HepG2 (cell line): ENCODE data around the gene CNTD1. TPM values are rescaled to one million over a fixed set of nuclear protein-coding genes. Genes with fewer than 3 reads are reported as not detected.

Source experiments
- ARNT2 ChIP-seq: sonication (generic); formaldehyde crosslinking; IDR thresholded peaks from 2 replicates; pipeline ENCODE4 v1.8.0; 2022; ENCODE audit warnings: mild to moderate bottlenecking, low read depth, missing genetic modification reagents, moderate library complexity
- BHLHE40 ChIP-seq: IDR thresholded peaks from 2 replicates; pipeline ENCODE4 v1.6.1; 2011; ENCODE audit warnings: low read length, improper control_type of control experiment
- GTF3A ChIP-seq: sonication (generic); formaldehyde crosslinking; conservative IDR thresholded peaks from 2 replicates; pipeline ENCODE4 v1.4.0; 2020; ENCODE audit warnings: mild to moderate bottlenecking, missing genetic modification reagents
- KDM1A ChIP-seq: IDR thresholded peaks from 2 replicates; pipeline ENCODE4 v1.6.1; 2016; ENCODE audit warnings: missing compliant biosample characterization
- KDM5A ChIP-seq: fragments of 200-600 bp; sonication (generic); IDR thresholded peaks from 2 replicates; pipeline ENCODE4 v1.7.0; 2018; ENCODE audit warnings: antibody characterized with exemption, mild to moderate bottlenecking, low read length, borderline replicate concordance
- PRMT3 ChIP-seq: sonication (generic); formaldehyde crosslinking; IDR thresholded peaks from 2 replicates; pipeline ENCODE4 v1.8.1; 2022; ENCODE audit warnings: low read depth, mild to moderate bottlenecking, moderate library complexity, missing genetic modification reagents, borderline replicate concordance
- TCF12 ChIP-seq, 2 experiments: fragments of 450-650 bp in 1 of 2; sonication (generic) in 1 of 2; formaldehyde crosslinking in 1 of 2; IDR thresholded peaks; 2 replicates each; pipeline versions ENCODE4 v1.6.1 to v1.8.0; 2017 to 2022; ENCODE audit warnings: antibody characterized with exemption in 1 of 2, mild to moderate bottlenecking in 1 of 2, missing genetic modification reagents in 1 of 2, moderate library complexity in 1 of 2
- ZFP62 ChIP-seq: sonication (generic); formaldehyde crosslinking; IDR thresholded peaks from 2 replicates; pipeline ENCODE4 v1.4.0; 2020; ENCODE audit warnings: missing genetic modification reagents
- ZFP90 ChIP-seq: sonication (generic); formaldehyde crosslinking; IDR thresholded peaks from 2 replicates; pipeline ENCODE4 v1.8.0; 2022; ENCODE audit warnings: missing genetic modification reagents, mild to moderate bottlenecking, inconsistent platforms, borderline replicate concordance
- ZNF264 ChIP-seq: sonication (generic); formaldehyde crosslinking; IDR thresholded peaks from 2 replicates; pipeline ENCODE4 v1.4.0; 2020; ENCODE audit warnings: missing genetic modification reagents
- ZNF33A ChIP-seq: sonication (generic); formaldehyde crosslinking; IDR thresholded peaks from 2 replicates; pipeline ENCODE4 v1.5.1; 2020; ENCODE audit warnings: missing genetic modification reagents, mild to moderate bottlenecking, moderate library complexity, borderline replicate concordance
- ZNF569 ChIP-seq: sonication (generic); formaldehyde crosslinking; IDR thresholded peaks from 2 replicates; pipeline ENCODE4 v1.5.0; 2020; ENCODE audit warnings: mild to moderate bottlenecking, missing genetic modification reagents, moderate library complexity, borderline replicate concordance
- polyA plus RNA-seq, 8 experiments: library from polyadenylated mRNA; depleted of rRNA in 3 of 8; stranded (reverse) in 7 of 8; unstranded in 1 of 8; fragments of >200 nt; fragmentation: Illumina TruSeq in 4 of 8; extraction: Trizol in 4 of 8; gene quantifications; 2 replicates each; pipeline versions ENCODE4 v1.2.1 to v1.2.3, GENCODE V29; 2011 to 2016; ENCODE audit warnings: low read depth in 4 of 8, missing spikeins in 1 of 8, mixed read lengths in 1 of 8; ENCODE audit not compliant: insufficient read depth in 1 of 8
- total RNA-seq, 5 experiments: library from RNA; depleted of rRNA; stranded (reverse); fragments of >200 nt; fragmentation: Illumina TruSeq; extraction: Trizol; gene quantifications; 2 replicates each; pipeline ENCODE4 v1.2.3, GENCODE V29; 2016; ENCODE audit warnings: low read depth in 1 of 5
- TF ChIP-seq, protein P1 (sequence below): IDR thresholded peaks from 2 replicates; pipeline ENCODE4 v1.6.1; 2012; ENCODE audit warnings: inconsistent platforms
- TF ChIP-seq, protein P2 (sequence below): sonication (generic); formaldehyde crosslinking; IDR thresholded peaks from 2 replicates; pipeline ENCODE4 v1.8.1; 2022; ENCODE audit warnings: low read depth, mild to moderate bottlenecking, missing genetic modification reagents
- TF ChIP-seq, protein P3 (sequence below): sonication (generic); formaldehyde crosslinking; IDR thresholded peaks from 2 replicates; pipeline ENCODE4 v1.4.0; 2020; ENCODE audit warnings: missing genetic modification reagents
- TF ChIP-seq, protein P4 (sequence below): sonication (generic); formaldehyde crosslinking; IDR thresholded peaks from 2 replicates; pipeline ENCODE4 v1.5.0; 2020; ENCODE audit warnings: mild to moderate bottlenecking, missing genetic modification reagents
- TF ChIP-seq, protein P5 (sequence below): IDR thresholded peaks from 2 replicates; pipeline ENCODE4 v1.6.1; 2016; ENCODE audit warnings: low read depth, control low read depth

The CNTD1 gene
- total and polyA plus RNA-seq, 2 of the 13 experiments (the other 11 are each of a cell fraction or from before 2014, with no cell fraction given) = 0.11 to 0.15 TPM

DNA sequence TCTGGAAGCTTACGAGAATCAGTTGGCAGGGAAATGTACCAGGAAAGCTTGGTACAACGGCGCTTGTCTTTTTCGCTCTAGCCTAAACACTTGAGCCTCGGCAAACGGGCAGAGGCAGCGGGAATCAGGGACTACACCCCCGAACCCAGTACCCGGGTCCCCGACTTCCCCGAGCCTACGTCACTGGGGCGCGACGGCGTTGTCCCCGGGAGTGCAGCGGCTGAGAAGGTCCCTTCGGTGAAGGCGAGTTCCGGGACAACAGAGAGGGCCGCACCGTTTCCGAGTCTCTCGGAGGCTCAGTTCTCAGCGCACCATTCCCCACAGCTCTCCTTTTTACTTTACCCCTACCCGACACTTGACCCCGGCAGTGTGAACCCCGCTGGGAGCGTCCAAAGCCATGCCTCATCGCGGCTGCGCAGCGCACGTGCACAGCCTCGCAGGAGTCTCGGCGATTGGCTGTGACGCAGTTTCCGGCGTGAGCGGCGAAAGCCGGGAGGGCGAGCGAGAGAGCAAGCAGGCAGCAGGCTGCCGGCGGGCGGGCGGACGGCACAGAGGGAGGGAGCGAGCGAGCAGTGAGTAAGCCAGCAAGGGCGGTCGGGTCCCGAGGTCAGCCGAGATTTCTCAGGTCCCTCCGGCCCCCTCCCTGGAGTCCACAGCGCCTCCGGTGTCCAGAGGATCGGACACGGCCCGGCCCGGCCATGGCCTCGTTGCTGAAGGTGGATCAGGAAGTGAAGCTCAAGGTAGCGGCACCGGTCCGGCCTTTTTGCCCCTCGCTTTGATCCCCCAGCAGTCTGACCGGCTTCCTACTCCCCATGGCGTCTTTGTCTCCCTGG is 34.5 kb downstream of the CNTD1 start, which contains the start of gene PSME3 (continued):
- no peak for TF ChIP-seq ZNF569
- TF ChIP-seq, protein P1, sequence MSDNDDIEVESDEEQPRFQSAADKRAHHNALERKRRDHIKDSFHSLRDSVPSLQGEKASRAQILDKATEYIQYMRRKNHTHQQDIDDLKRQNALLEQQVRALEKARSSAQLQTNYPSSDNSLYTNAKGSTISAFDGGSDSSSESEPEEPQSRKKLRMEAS = peak; percentile 100
- TF ChIP-seq ZFP90 (CRISPR knock-in tag) = peak; percentile 90
- TF ChIP-seq, protein P2, sequence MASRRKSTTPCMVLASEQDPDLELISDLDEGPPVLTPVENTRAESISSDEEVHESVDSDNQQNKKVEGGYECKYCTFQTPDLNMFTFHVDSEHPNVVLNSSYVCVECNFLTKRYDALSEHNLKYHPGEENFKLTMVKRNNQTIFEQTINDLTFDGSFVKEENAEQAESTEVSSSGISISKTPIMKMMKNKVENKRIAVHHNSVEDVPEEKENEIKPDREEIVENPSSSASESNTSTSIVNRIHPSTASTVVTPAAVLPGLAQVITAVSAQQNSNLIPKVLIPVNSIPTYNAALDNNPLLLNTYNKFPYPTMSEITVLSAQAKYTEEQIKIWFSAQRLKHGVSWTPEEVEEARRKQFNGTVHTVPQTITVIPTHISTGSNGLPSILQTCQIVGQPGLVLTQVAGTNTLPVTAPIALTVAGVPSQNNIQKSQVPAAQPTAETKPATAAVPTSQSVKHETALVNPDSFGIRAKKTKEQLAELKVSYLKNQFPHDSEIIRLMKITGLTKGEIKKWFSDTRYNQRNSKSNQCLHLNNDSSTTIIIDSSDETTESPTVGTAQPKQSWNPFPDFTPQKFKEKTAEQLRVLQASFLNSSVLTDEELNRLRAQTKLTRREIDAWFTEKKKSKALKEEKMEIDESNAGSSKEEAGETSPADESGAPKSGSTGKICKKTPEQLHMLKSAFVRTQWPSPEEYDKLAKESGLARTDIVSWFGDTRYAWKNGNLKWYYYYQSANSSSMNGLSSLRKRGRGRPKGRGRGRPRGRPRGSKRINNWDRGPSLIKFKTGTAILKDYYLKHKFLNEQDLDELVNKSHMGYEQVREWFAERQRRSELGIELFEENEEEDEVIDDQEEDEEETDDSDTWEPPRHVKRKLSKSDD (CRISPR knock-in tag) = peak; percentile 72; the same call in 1 of the 2 replicates
- no peak for TF ChIP-seq TCF12 (IDR thresholded peaks at IDR 0.05)
- TF ChIP-seq TCF12 (CRISPR knock-in tag; IDR thresholded peaks at IDR 0.05) = no peak
- peak; percentile 100 for TF ChIP-seq KDM5A
- no peak for TF ChIP-seq KDM1A (CRISPR knock-in tag)
- peak; percentile 92 for TF ChIP-seq GTF3A (CRISPR knock-in tag)
- TF ChIP-seq, protein P3, sequence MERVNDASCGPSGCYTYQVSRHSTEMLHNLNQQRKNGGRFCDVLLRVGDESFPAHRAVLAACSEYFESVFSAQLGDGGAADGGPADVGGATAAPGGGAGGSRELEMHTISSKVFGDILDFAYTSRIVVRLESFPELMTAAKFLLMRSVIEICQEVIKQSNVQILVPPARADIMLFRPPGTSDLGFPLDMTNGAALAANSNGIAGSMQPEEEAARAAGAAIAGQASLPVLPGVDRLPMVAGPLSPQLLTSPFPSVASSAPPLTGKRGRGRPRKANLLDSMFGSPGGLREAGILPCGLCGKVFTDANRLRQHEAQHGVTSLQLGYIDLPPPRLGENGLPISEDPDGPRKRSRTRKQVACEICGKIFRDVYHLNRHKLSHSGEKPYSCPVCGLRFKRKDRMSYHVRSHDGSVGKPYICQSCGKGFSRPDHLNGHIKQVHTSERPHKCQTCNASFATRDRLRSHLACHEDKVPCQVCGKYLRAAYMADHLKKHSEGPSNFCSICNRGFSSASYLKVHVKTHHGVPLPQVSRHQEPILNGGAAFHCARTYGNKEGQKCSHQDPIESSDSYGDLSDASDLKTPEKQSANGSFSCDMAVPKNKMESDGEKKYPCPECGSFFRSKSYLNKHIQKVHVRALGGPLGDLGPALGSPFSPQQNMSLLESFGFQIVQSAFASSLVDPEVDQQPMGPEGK (CRISPR knock-in tag) = peak; percentile 73; the same call in 1 of the 2 replicates
- peak; percentile 91; the same call in 1 of the 2 replicates for TF ChIP-seq ZNF264 (CRISPR knock-in tag)
- peak; percentile 100 for TF ChIP-seq BHLHE40
- 0 out of 2 replicates have a peak, but pooled peaks have one; percentile 88 for TF ChIP-seq PRMT3 (CRISPR knock-in tag)
- TF ChIP-seq ARNT2 = peak; percentile 93
- TF ChIP-seq, protein P4, sequence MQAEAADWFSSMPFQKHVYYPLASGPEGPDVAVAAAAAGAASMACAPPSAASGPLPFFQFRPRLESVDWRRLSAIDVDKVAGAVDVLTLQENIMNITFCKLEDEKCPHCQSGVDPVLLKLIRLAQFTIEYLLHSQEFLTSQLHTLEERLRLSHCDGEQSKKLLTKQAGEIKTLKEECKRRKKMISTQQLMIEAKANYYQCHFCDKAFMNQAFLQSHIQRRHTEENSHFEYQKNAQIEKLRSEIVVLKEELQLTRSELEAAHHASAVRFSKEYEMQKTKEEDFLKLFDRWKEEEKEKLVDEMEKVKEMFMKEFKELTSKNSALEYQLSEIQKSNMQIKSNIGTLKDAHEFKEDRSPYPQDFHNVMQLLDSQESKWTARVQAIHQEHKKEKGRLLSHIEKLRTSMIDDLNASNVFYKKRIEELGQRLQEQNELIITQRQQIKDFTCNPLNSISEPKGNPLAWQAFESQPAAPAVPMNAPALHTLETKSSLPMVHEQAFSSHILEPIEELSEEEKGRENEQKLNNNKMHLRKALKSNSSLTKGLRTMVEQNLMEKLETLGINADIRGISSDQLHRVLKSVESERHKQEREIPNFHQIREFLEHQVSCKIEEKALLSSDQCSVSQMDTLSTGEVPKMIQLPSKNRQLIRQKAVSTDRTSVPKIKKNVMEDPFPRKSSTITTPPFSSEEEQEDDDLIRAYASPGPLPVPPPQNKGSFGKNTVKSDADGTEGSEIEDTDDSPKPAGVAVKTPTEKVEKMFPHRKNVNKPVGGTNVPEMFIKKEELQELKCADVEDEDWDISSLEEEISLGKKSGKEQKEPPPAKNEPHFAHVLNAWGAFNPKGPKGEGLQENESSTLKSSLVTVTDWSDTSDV (CRISPR knock-in tag) = peak; percentile 98
- no peak for TF ChIP-seq ZFP62
- TF ChIP-seq ZNF33A (CRISPR knock-in tag) = no peak
- TF ChIP-seq, protein P5, sequence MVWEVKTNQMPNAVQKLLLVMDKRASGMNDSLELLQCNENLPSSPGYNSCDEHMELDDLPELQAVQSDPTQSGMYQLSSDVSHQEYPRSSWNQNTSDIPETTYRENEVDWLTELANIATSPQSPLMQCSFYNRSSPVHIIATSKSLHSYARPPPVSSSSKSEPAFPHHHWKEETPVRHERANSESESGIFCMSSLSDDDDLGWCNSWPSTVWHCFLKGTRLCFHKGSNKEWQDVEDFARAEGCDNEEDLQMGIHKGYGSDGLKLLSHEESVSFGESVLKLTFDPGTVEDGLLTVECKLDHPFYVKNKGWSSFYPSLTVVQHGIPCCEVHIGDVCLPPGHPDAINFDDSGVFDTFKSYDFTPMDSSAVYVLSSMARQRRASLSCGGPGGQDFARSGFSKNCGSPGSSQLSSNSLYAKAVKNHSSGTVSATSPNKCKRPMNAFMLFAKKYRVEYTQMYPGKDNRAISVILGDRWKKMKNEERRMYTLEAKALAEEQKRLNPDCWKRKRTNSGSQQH = peak; percentile 82; the same call in 1 of the 2 replicates
